Liver (tissue), 9 donors: ENCODE measurements around the gene C19orf25. TPM values are rescaled to one million over a fixed set of nuclear protein-coding genes. Genes with fewer than 3 reads are reported as not detected.

Source experiments
- DNase-seq: peaks from one replicate; pipeline ENCODE4 v3.0.0-alpha.2; 2017; ENCODE audit warnings: low spot score
- H3K27ac ChIP-seq, 2 donors: one replicate each; pipeline ENCODE4 v1.7.0; 2013; ENCODE audit warnings: inconsistent platforms in 2 of 2, low read length in 2 of 2, control low read depth in 1 of 2, low read depth in 1 of 2, mild to moderate bottlenecking in 1 of 2
- H3K27me3 ChIP-seq, 4 donors: one replicate each; pipeline versions ENCODE4 v1.6.1 to v1.7.0; 2013; ENCODE audit warnings: low read length in 3 of 4, inconsistent platforms in 1 of 4, mild to moderate bottlenecking in 1 of 4, moderate library complexity in 1 of 4; ENCODE audit not compliant: control insufficient read depth in 4 of 4, insufficient read depth in 4 of 4
- H3K36me3 ChIP-seq, 4 donors: one replicate each; pipeline versions ENCODE4 v1.6.1 to v1.7.0; 2013; ENCODE audit warnings: low read length in 3 of 4, mild to moderate bottlenecking in 3 of 4, low read depth in 1 of 4, moderate library complexity in 1 of 4; ENCODE audit not compliant: control insufficient read depth in 4 of 4, insufficient read depth in 3 of 4
- H3K4me1 ChIP-seq, 4 donors: one replicate each; pipeline versions ENCODE4 v1.6.1 to v1.7.0; 2013; ENCODE audit warnings: low read length in 3 of 4, mild to moderate bottlenecking in 3 of 4, moderate library complexity in 1 of 4; ENCODE audit not compliant: control insufficient read depth in 4 of 4, insufficient read depth in 4 of 4
- H3K4me3 ChIP-seq, 3 donors: one replicate each; pipeline versions ENCODE4 v1.6.1 to v1.7.0; 2013; ENCODE audit warnings: low read length in 3 of 3, control low read depth in 1 of 3, low read depth in 1 of 3, mild to moderate bottlenecking in 1 of 3
- H3K9ac ChIP-seq, 2 donors: one replicate each; pipeline ENCODE4 v1.7.0; 2013; ENCODE audit warnings: low read length in 2 of 2, mild to moderate bottlenecking in 2 of 2, moderate library complexity in 2 of 2, control low read depth in 1 of 2, low read depth in 1 of 2
- H3K9me3 ChIP-seq, 4 donors: one replicate each; pipeline versions ENCODE4 v1.6.1 to v1.7.0; 2013; ENCODE audit warnings: low read length in 3 of 4; ENCODE audit not compliant: control insufficient read depth in 4 of 4
- EGR1 ChIP-seq, 2 donors: IDR thresholded peaks; 2 replicates each; pipeline ENCODE4 v1.6.1; 2016 to 2018; ENCODE audit warnings: antibody characterized with exemption in 2 of 2, low read depth in 2 of 2
- FOXA1 ChIP-seq: IDR thresholded peaks from 2 replicates; pipeline ENCODE4 v1.6.1; 2016; ENCODE audit warnings: antibody characterized with exemption
- FOXA2 ChIP-seq: IDR thresholded peaks from 2 replicates; pipeline ENCODE4 v1.6.1; 2016; ENCODE audit warnings: antibody characterized with exemption
- GABPA ChIP-seq, 2 donors: IDR thresholded peaks in 1 of 2; conservative IDR thresholded peaks in 1 of 2; 2 replicates each; pipeline ENCODE4 v1.6.1; 2016; ENCODE audit warnings: antibody characterized with exemption in 2 of 2, mild to moderate bottlenecking in 1 of 2, moderate library complexity in 1 of 2
- HNF4A ChIP-seq, 2 donors: conservative IDR thresholded peaks; 2 replicates each; pipeline ENCODE4 v1.6.1; 2016; ENCODE audit warnings: antibody characterized with exemption in 2 of 2, mild to moderate bottlenecking in 2 of 2
- HNF4G ChIP-seq: IDR thresholded peaks from 2 replicates; pipeline ENCODE4 v1.6.1; 2016; ENCODE audit warnings: antibody characterized with exemption
- JUND ChIP-seq, 2 donors: IDR thresholded peaks; 2 replicates each; pipeline ENCODE4 v1.6.1; 2016; ENCODE audit warnings: antibody characterized with exemption in 2 of 2
- NR2F2 ChIP-seq: IDR thresholded peaks from 2 replicates; pipeline ENCODE4 v1.6.1; 2016; ENCODE audit warnings: antibody characterized with exemption
- RAD21 ChIP-seq, 2 donors: IDR thresholded peaks; 2 replicates each; pipeline ENCODE4 v1.6.1; 2016; ENCODE audit warnings: antibody characterized with exemption in 2 of 2, mild to moderate bottlenecking in 2 of 2
- RXRA ChIP-seq, 2 donors: IDR thresholded peaks; 2 replicates each; pipeline ENCODE4 v1.6.1; 2017 to 2018; ENCODE audit warnings: antibody characterized with exemption in 2 of 2, mild to moderate bottlenecking in 1 of 2
- SP1 ChIP-seq: IDR thresholded peaks from 2 replicates; pipeline ENCODE4 v1.6.1; 2018; ENCODE audit warnings: antibody characterized with exemption, mild to moderate bottlenecking
- TAF1 ChIP-seq: conservative IDR thresholded peaks from 2 replicates; pipeline ENCODE4 v1.6.1; 2016; ENCODE audit warnings: antibody characterized with exemption, mild to moderate bottlenecking
- YY1 ChIP-seq: IDR thresholded peaks from 2 replicates; pipeline ENCODE4 v1.6.1; 2016; ENCODE audit warnings: antibody characterized with exemption, mild to moderate bottlenecking
- WGBS: extraction: QIAGEN DNeasy Blood & Tissue Kit; methylation state at CpG from one replicate; pipeline ENCODE4 v1.1.7; 2013; 5-methylcytosine and 5-hydroxymethylcytosine counted together
- polyA plus RNA-seq, 2 donors: library from polyadenylated mRNA; stranded (reverse) in 1 of 2; unstranded in 1 of 2; fragments of 200-250 nt in 1 of 2; fragments of >200 nt in 1 of 2; fragmentation: Nextera tagmentation in 1 of 2; extraction: Ambion mirVana in 1 of 2; gene quantifications; one replicate each; pipeline versions ENCODE4 v1.2.1 to v1.2.3, GENCODE V29; 2013 to 2015
- total RNA-seq, 2 donors: library from RNA; depleted of rRNA; stranded (reverse); fragments of >200 nt; gene quantifications; one replicate each; pipeline ENCODE4 v1.2.3, GENCODE V29; 2014
- TF ChIP-seq, protein P1 (sequence below): fragments of 150-350 bp; IDR thresholded peaks from 2 replicates; pipeline ENCODE4 v1.5.1; 2017; ENCODE audit warnings: improper control_type of control experiment, low read depth, low read length; ENCODE audit not compliant: missing input control
- TF ChIP-seq, protein P2 (sequence below): IDR thresholded peaks from 2 replicates; pipeline ENCODE4 v1.6.1; 2016; ENCODE audit warnings: antibody characterized with exemption
- TF ChIP-seq, protein P3 (sequence below): IDR thresholded peaks from 2 replicates; pipeline ENCODE4 v1.6.1; 2016; ENCODE audit warnings: antibody characterized with exemption
- donor health status: healthy.
- donor health status: healthy.
- donor health status: healthy.
- donor health status: healthy.
- donor health status: healthy.

C19orf25 gene
- total and polyA plus RNA-seq, 4 donors, result 15.1 to 19.8 (median 18.5) TPM

DNA sequence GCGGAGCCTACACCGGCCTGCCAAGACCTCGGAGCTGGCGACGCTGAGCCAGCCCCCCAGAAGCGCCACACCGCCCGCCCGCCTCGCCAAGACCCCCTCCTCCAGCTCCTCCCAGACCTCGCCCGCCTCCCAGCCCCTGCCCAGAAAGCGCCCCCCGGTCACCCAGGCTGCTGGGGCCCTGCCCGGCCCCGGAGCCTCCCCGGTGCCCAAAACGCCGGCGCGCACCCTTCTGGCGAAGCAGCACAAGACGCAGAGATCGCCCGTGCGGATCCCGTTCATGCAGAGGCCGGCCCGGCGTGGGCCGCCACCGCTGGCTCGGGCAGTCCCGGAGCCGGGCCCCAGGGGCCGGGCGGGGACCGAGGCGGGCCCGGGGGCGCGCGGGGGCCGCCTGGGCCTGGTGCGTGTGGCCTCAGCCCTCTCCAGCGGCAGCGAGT, 10.2 kb downstream of the C19orf25 start (continued):
- TF ChIP-seq, protein P1, sequence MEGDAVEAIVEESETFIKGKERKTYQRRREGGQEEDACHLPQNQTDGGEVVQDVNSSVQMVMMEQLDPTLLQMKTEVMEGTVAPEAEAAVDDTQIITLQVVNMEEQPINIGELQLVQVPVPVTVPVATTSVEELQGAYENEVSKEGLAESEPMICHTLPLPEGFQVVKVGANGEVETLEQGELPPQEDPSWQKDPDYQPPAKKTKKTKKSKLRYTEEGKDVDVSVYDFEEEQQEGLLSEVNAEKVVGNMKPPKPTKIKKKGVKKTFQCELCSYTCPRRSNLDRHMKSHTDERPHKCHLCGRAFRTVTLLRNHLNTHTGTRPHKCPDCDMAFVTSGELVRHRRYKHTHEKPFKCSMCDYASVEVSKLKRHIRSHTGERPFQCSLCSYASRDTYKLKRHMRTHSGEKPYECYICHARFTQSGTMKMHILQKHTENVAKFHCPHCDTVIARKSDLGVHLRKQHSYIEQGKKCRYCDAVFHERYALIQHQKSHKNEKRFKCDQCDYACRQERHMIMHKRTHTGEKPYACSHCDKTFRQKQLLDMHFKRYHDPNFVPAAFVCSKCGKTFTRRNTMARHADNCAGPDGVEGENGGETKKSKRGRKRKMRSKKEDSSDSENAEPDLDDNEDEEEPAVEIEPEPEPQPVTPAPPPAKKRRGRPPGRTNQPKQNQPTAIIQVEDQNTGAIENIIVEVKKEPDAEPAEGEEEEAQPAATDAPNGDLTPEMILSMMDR, result no peak

- WGBS, result 12% methylated on average over 49 of the region's 49 CpGs
- Histone ChIP-seq H3K9me3 (no peaks in the 10 kb centered on the region), H3K27ac (no peak overlapping the region), H3K36me3 (no peaks in the 10 kb centered on the region), H3K27me3 (peaks cover 0 to 11% (median 7%) of the 10 kb centered on the region in 4 donors), H3K9ac (no peak overlapping the region), H3K4me1 (peaks cover 30 to 69% (median 44%) of the 10 kb centered on the region in 4 donors), H3K4me3 (peak overlapping the region in 1 of 3 donors; percentile 50)
- DNase-seq, result no peak
- TF ChIP-seq YY1, result no peak
- TF ChIP-seq, protein P2, sequence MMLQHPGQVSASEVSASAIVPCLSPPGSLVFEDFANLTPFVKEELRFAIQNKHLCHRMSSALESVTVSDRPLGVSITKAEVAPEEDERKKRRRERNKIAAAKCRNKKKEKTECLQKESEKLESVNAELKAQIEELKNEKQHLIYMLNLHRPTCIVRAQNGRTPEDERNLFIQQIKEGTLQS, result no peak
- TF ChIP-seq FOXA1, result no peak
- TF ChIP-seq, protein P1, result no peak
- TF ChIP-seq HNF4A (conservative IDR thresholded peaks at IDR 0.05), result no peak
- TF ChIP-seq RAD21 (IDR thresholded peaks at IDR 0.05), result no peak
- no peak for TF ChIP-seq RXRA (IDR thresholded peaks at IDR 0.05)
- TF ChIP-seq GABPA (IDR thresholded peaks at IDR 0.05 in 1 of 2, conservative IDR thresholded peaks at IDR 0.05 in 1 of 2), result no peak
- TF ChIP-seq SP1, result no peak
Observed at GRCh38 chr19:1468274-1468820, 10.7 kb downstream of the C19orf25 start.

DNA sequence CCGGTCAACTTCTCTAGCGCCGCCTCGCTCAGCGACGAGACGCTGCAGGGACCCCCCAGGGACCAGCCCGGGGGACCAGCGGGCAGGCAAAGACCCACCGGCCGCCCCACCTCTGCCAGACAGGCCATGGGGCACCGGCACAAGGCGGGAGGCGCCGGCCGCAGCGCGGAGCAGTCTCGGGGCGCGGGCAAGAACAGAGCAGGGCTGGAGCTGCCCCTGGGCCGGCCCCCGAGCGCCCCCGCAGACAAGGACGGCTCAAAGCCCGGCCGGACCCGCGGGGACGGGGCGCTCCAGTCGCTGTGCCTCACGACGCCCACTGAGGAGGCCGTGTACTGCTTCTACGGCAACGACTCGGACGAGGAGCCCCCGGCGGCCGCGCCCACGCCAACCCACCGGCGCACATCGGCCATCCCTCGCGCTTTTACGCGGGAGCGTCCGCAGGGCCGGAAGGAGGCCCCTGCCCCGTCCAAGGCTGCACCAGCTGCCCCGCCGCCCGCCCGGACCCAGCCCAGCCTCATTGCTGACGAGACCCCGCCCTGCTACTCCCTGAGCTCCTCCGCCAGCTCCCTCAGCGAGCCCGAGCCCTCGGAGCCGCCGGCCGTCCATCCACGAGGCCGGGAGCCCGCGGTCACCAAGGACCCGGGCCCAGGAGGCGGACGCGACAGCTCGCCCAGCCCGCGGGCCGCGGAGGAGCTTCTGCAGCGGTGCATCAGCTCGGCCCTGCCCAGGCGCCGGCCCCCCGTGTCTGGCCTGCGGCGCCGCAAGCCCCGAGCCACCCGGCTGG, 11.3 kb downstream of the C19orf25 start:
- Histone ChIP-seq H3K4me1 (peaks cover 30 to 66% (median 44%) of the 10 kb centered on the region in 4 donors), H3K27me3 (peaks cover 0 to 11% (median 7%) of the 10 kb centered on the region in 4 donors), H3K36me3 (no peaks in the 10 kb centered on the region), H3K9me3 (no peaks in the 10 kb centered on the region), H3K27ac (no peak overlapping the region), H3K9ac (no peak overlapping the region), H3K4me3 (no peak overlapping the region)
- WGBS, result 7% methylated on average over 92 of the region's 92 CpGs
- DNase-seq, result no peak
- TF ChIP-seq TAF1 (no peak), SP1 (no peak), NR2F2 (no peak), EGR1 (IDR thresholded peaks at IDR 0.05; ENCODE audit: low read depth in 2 of 2) (no peak), GABPA (IDR thresholded peaks at IDR 0.05 in 1 of 2, conservative IDR thresholded peaks at IDR 0.05 in 1 of 2) (no peak), RXRA (IDR thresholded peaks at IDR 0.05) (no peak), HNF4G (no peak), JUND (IDR thresholded peaks at IDR 0.05) (no peak), FOXA2 (no peak)
- TF ChIP-seq, protein P3, sequence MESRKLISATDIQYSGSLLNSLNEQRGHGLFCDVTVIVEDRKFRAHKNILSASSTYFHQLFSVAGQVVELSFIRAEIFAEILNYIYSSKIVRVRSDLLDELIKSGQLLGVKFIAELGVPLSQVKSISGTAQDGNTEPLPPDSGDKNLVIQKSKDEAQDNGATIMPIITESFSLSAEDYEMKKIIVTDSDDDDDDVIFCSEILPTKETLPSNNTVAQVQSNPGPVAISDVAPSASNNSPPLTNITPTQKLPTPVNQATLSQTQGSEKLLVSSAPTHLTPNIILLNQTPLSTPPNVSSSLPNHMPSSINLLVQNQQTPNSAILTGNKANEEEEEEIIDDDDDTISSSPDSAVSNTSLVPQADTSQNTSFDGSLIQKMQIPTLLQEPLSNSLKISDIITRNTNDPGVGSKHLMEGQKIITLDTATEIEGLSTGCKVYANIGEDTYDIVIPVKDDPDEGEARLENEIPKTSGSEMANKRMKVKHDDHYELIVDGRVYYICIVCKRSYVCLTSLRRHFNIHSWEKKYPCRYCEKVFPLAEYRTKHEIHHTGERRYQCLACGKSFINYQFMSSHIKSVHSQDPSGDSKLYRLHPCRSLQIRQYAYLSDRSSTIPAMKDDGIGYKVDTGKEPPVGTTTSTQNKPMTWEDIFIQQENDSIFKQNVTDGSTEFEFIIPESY, result no peak
- TF ChIP-seq, protein P1, result no peak
- TF ChIP-seq, protein P2, result no peak
